ENCODE measurements around the gene PINLYP. TPM values are rescaled to one million over a fixed set of nuclear protein-coding genes. Genes with fewer than 3 reads are reported as not detected.
A peak's percentile ranks its signal among the peaks of the same experiment; 100 is the strongest.
"Not testable (repeated sequence)": the region's sequence is repeated elsewhere in the genome, so short reads cannot be mapped to it uniquely, and the experiment has no call there.

The PINLYP gene
- total RNA-seq, 3 donors from 2014 or later, result 1.3 to 2.5 (median 2.2) TPM

GRCh38 chr19:43584484-43584883 lies 8.9 kb downstream of the PINLYP start:
- no peaks in the 10 kb centered on the region for H3K27me3 Mint-ChIP-seq (ENCODE audit: low read depth)
- DNase-seq, result no peak
- H3K4me3 Mint-ChIP-seq, result no peak overlapping the region
- peaks cover 7% of the 10 kb centered on the region for H3K36me3 Mint-ChIP-seq (ENCODE audit: insufficient read depth)
- no peak for ATAC-seq
- no peaks in the 10 kb centered on the region for H3K9me3 Mint-ChIP-seq
- peaks cover 13% of the 10 kb centered on the region for H3K4me1 Mint-ChIP-seq (ENCODE audit: low read depth)

GRCh38 chr19:43586346-43586745 lies 10.7 kb downstream of the PINLYP start:
- Mint-ChIP-seq H3K4me1 (ENCODE audit: low read depth) (peaks cover 15% of the 10 kb centered on the region), H3K4me3 (no peak overlapping the region), H3K36me3 (ENCODE audit: insufficient read depth) (peaks cover 16% of the 10 kb centered on the region), H3K27me3 (ENCODE audit: low read depth) (no peaks in the 10 kb centered on the region), H3K9me3 (no peaks in the 10 kb centered on the region)
- no peak for DNase-seq
- ATAC-seq, result no peak

GRCh38 chr19:43587029-43587428 lies 11.4 kb downstream of the PINLYP start:
- H3K9me3 Mint-ChIP-seq; H3K27me3 Mint-ChIP-seq (ENCODE audit: low read depth); H3K4me3 Mint-ChIP-seq; DNase-seq; ATAC-seq: not testable (repeated sequence)
- Mint-ChIP-seq H3K4me1 (ENCODE audit: low read depth) (peaks cover 15% of the 10 kb centered on the region), H3K36me3 (ENCODE audit: insufficient read depth) (peaks cover 16% of the 10 kb centered on the region)

- Mint-ChIP-seq H3K4me3 (no peak overlapping the region), H3K9me3 (no peaks in the 10 kb centered on the region), H3K4me1 (ENCODE audit: low read depth) (peaks cover 18% of the 10 kb centered on the region), H3K27me3 (ENCODE audit: low read depth) (no peaks in the 10 kb centered on the region), H3K36me3 (ENCODE audit: insufficient read depth) (peaks cover 28% of the 10 kb centered on the region)
- ATAC-seq, result no peak
- no peak for DNase-seq
Measured at GRCh38 chr19:43589277-43589676, 13.7 kb downstream of the PINLYP start.

GRCh38 chr19:43589678-43590077 lies 14.1 kb downstream of the PINLYP start:
- no peak overlapping the region for H3K4me3 Mint-ChIP-seq
- no peaks in the 10 kb centered on the region for H3K27me3 Mint-ChIP-seq (ENCODE audit: low read depth)
- H3K4me1 Mint-ChIP-seq (ENCODE audit: low read depth), result peaks cover 17% of the 10 kb centered on the region
- H3K36me3 Mint-ChIP-seq (ENCODE audit: insufficient read depth), result peaks cover 28% of the 10 kb centered on the region
- DNase-seq (no peak), ATAC-seq (no peak)
- no peaks in the 10 kb centered on the region for H3K9me3 Mint-ChIP-seq

GRCh38 chr19:43591904-43592772 lies 16.5 kb downstream of the PINLYP start:
- Mint-ChIP-seq H3K4me3 (no peak overlapping the region), H3K9me3 (no peaks in the 10 kb centered on the region), H3K36me3 (ENCODE audit: insufficient read depth) (peaks cover 21% of the 10 kb centered on the region), H3K27me3 (ENCODE audit: low read depth) (no peaks in the 10 kb centered on the region), H3K4me1 (ENCODE audit: low read depth) (peaks cover 24% of the 10 kb centered on the region)
- DNase-seq (no peak), ATAC-seq (no peak)

GRCh38 chr19:43592800-43593350 lies 17.3 kb downstream of the PINLYP start:
- no peak overlapping the region for H3K4me3 Mint-ChIP-seq
- H3K27me3 Mint-ChIP-seq (ENCODE audit: low read depth), result no peaks in the 10 kb centered on the region
- DNase-seq (no peak), ATAC-seq (no peak)
- H3K9me3 Mint-ChIP-seq, result no peaks in the 10 kb centered on the region
- peaks cover 21% of the 10 kb centered on the region for H3K36me3 Mint-ChIP-seq (ENCODE audit: insufficient read depth)
- H3K4me1 Mint-ChIP-seq (ENCODE audit: low read depth), result peaks cover 32% of the 10 kb centered on the region

GRCh38 chr19:43594081-43594697 lies 18.6 kb downstream of the PINLYP start:
- no peaks in the 10 kb centered on the region for H3K27me3 Mint-ChIP-seq (ENCODE audit: low read depth)
- no peak for ATAC-seq
- H3K9me3 Mint-ChIP-seq, result no peaks in the 10 kb centered on the region
- DNase-seq, result no peak
- peaks cover 43% of the 10 kb centered on the region for H3K4me1 Mint-ChIP-seq (ENCODE audit: low read depth)
- H3K4me3 Mint-ChIP-seq, result peak overlapping the region; percentile 99
- peaks cover 21% of the 10 kb centered on the region for H3K36me3 Mint-ChIP-seq (ENCODE audit: insufficient read depth)

GRCh38 chr19:43594710-43595604 lies 19.4 kb downstream of the PINLYP start:
- Mint-ChIP-seq H3K4me1 (ENCODE audit: low read depth) (peaks cover 38% of the 10 kb centered on the region), H3K27me3 (ENCODE audit: low read depth) (no peaks in the 10 kb centered on the region)

GRCh38 chr19:43595605-43595998 lies 20.0 kb downstream of the PINLYP start:
- H3K4me3 Mint-ChIP-seq, result peak overlapping the region; percentile 99
- no peaks in the 10 kb centered on the region for H3K27me3 Mint-ChIP-seq (ENCODE audit: low read depth)
- peaks cover 34% of the 10 kb centered on the region for H3K4me1 Mint-ChIP-seq (ENCODE audit: low read depth)
- DNase-seq (no peak), ATAC-seq (peak; percentile 18 to 19)
- H3K9me3 Mint-ChIP-seq, result no peaks in the 10 kb centered on the region
- H3K36me3 Mint-ChIP-seq (ENCODE audit: insufficient read depth), result peaks cover 16% of the 10 kb centered on the region

More at GRCh38 chr19:43594710-43595604, 19.4 kb downstream of the PINLYP start:
- DNase-seq (peak; percentile 63), ATAC-seq (peak; percentile 61 to 65)
- peaks cover 18% of the 10 kb centered on the region for H3K36me3 Mint-ChIP-seq (ENCODE audit: insufficient read depth)
- peak overlapping the region; percentile 99 for H3K4me3 Mint-ChIP-seq
- no peaks in the 10 kb centered on the region for H3K9me3 Mint-ChIP-seq

GRCh38 chr19:43595999-43596841 lies 20.6 kb downstream of the PINLYP start, which contains the start of the genes IRGQ and ZNF576:
IRGQ (minus strand) TSS chr19:43596134; CDS start chr19:43595338, 796 bp downstream.
ZNF576 (plus strand) TSS chr19:43596595; CDS start chr19:43597109, 514 bp downstream.
- H3K27me3 Mint-ChIP-seq (ENCODE audit: low read depth), result no peaks in the 10 kb centered on the region
- peak within 1 kb of the TSS; percentile 99 for H3K4me3 Mint-ChIP-seq
- DNase-seq (peak; percentile 100), ATAC-seq (peak; percentile 84)
- no peaks in the 10 kb centered on the region for H3K9me3 Mint-ChIP-seq
- peaks cover 34% of the 10 kb centered on the region for H3K4me1 Mint-ChIP-seq (ENCODE audit: low read depth)
- H3K36me3 Mint-ChIP-seq (ENCODE audit: insufficient read depth), result peaks cover 12% of the 10 kb centered on the region

GRCh38 chr19:43596842-43597461 lies 21.4 kb downstream of the PINLYP start:
- H3K36me3 Mint-ChIP-seq (ENCODE audit: insufficient read depth), result peaks cover 15% of the 10 kb centered on the region
- ATAC-seq, result no peak
- no peak for DNase-seq

GRCh38 chr19:43597876-43598275 lies 22.3 kb downstream of the PINLYP start:
- ATAC-seq, result no peak
- peaks cover 34% of the 10 kb centered on the region for H3K4me1 Mint-ChIP-seq (ENCODE audit: low read depth)
- no peaks in the 10 kb centered on the region for H3K9me3 Mint-ChIP-seq
- peak overlapping the region; percentile 99 for H3K4me3 Mint-ChIP-seq
- no peaks in the 10 kb centered on the region for H3K27me3 Mint-ChIP-seq (ENCODE audit: low read depth)
- DNase-seq, result no peak
- H3K36me3 Mint-ChIP-seq (ENCODE audit: insufficient read depth), result peaks cover 11% of the 10 kb centered on the region

More at GRCh38 chr19:43596842-43597461, 21.4 kb downstream of the PINLYP start:
- Mint-ChIP-seq H3K27me3 (ENCODE audit: low read depth) (no peaks in the 10 kb centered on the region), H3K9me3 (no peaks in the 10 kb centered on the region), H3K4me3 (peak overlapping the region; percentile 99), H3K4me1 (ENCODE audit: low read depth) (peaks cover 34% of the 10 kb centered on the region)

All from activated T-cell treated with anti-CD3 and anti-CD28 coated beads, Interleukin-2, amount 50 U/mL, for 4 hours (primary cell).